WTC11 (cell line): ENCODE results near the gene TEX35. TPM values are rescaled to one million over a fixed set of nuclear protein-coding genes. Genes with fewer than 3 reads are reported as not detected.

Source experiments
- ATAC-seq: fragments of 200-7000 bp; cut with Tn5 transposase; 2 replicates; pipeline ENCODE4 v1.10.0; 2021; ENCODE audit warnings: mild to moderate bottlenecking, moderate library complexity
- CTCF ChIA-PET: fragments of 300-600 bp; sonication (Branson Sonifier 250); formaldehyde crosslinking; loops from one replicate; lab custom pipeline; 2021; ENCODE audit warnings: antibody characterized with exemption; lab: Charles Lee
- POLR2A ChIA-PET: fragments of 350-600 bp; sonication (Branson Sonifier 250); formaldehyde crosslinking; loops from one replicate; lab custom pipeline; 2021; ENCODE audit warnings: antibody characterized with exemption; lab: Charles Lee
- DNase-seq: peaks from one replicate; pipeline ENCODE4 v3.0.0; 2021; ENCODE audit warnings: low spot score
- H3K27ac Mint-ChIP-seq: 2 replicates; pipeline ENCODE4 v1.8.0; 2021; ENCODE audit warnings: mixed read lengths
- H3K27me3 Mint-ChIP-seq: 2 replicates; pipeline ENCODE4 v1.8.0; 2021; ENCODE audit warnings: low read depth, mild to moderate bottlenecking, moderate library complexity, mixed read lengths
- H3K36me3 Mint-ChIP-seq: 2 replicates; pipeline ENCODE4 v1.8.0; 2021; ENCODE audit warnings: mixed read lengths
- H3K4me1 Mint-ChIP-seq: 2 replicates; pipeline ENCODE4 v1.8.0; 2022; ENCODE audit warnings: mixed read lengths
- H3K4me3 Mint-ChIP-seq: 2 replicates; pipeline ENCODE4 v1.8.0; 2021; ENCODE audit warnings: mild to moderate bottlenecking, moderate library complexity, mixed read lengths
- H3K9me3 Mint-ChIP-seq: 2 replicates; pipeline ENCODE4 v1.8.0; 2021; ENCODE audit warnings: mixed read lengths
- AFF4 ChIP-seq: sonication (generic); formaldehyde crosslinking; IDR thresholded peaks from 2 replicates; pipeline ENCODE4 v1.8.1; 2023; ENCODE audit warnings: mild to moderate bottlenecking, missing genetic modification reagents, borderline replicate concordance
- ATF3 ChIP-seq: sonication (generic); formaldehyde crosslinking; conservative IDR thresholded peaks from 2 replicates; pipeline ENCODE4 v1.8.1; 2022; ENCODE audit warnings: mild to moderate bottlenecking, missing genetic modification reagents
- CDX4 ChIP-seq: fragments of 250-450 bp; sonication (Bioruptor Pico); IDR thresholded peaks from 2 replicates; pipeline ENCODE4 v1.9.0; 2021; ENCODE audit warnings: moderate library complexity, mild to moderate bottlenecking, inconsistent platforms, borderline replicate concordance
- CREM ChIP-seq: sonication (generic); formaldehyde crosslinking; IDR thresholded peaks from 2 replicates; pipeline ENCODE4 v1.8.1; 2022; ENCODE audit warnings: mild to moderate bottlenecking, missing genetic modification reagents, moderate library complexity
- E2F5 ChIP-seq: sonication (generic); formaldehyde crosslinking; IDR thresholded peaks from 2 replicates; pipeline ENCODE4 v1.8.1; 2022; ENCODE audit warnings: mild to moderate bottlenecking, moderate library complexity, missing genetic modification reagents
- FOXJ3 ChIP-seq: sonication (generic); formaldehyde crosslinking; IDR thresholded peaks from 2 replicates; pipeline ENCODE4 v1.9.0; 2021; ENCODE audit warnings: missing genetic modification reagents, mild to moderate bottlenecking, borderline replicate concordance
- FOXP1 ChIP-seq: sonication (generic); formaldehyde crosslinking; IDR thresholded peaks from 2 replicates; pipeline ENCODE4 v1.8.0; 2022; ENCODE audit warnings: missing genetic modification reagents, mild to moderate bottlenecking, moderate library complexity, borderline replicate concordance
- GABPB1 ChIP-seq: sonication (generic); formaldehyde crosslinking; IDR thresholded peaks from 2 replicates; pipeline ENCODE4 v1.8.1; 2023; ENCODE audit warnings: mild to moderate bottlenecking, missing genetic modification reagents
- HMGA2 ChIP-seq: fragments of 250-450 bp; sonication (Bioruptor Pico); IDR thresholded peaks from 2 replicates; pipeline ENCODE4 v1.4.0; 2021; ENCODE audit warnings: mild to moderate bottlenecking, moderate library complexity
- NR1H2 ChIP-seq: sonication (generic); formaldehyde crosslinking; IDR thresholded peaks from 2 replicates; pipeline ENCODE4 v1.9.0; 2021; ENCODE audit warnings: mild to moderate bottlenecking, moderate library complexity, missing genetic modification reagents
- PREB ChIP-seq: sonication (generic); formaldehyde crosslinking; IDR thresholded peaks from 2 replicates; pipeline ENCODE4 v1.8.1; 2022; ENCODE audit warnings: mild to moderate bottlenecking, missing genetic modification reagents, moderate library complexity, borderline replicate concordance
- RORB ChIP-seq: fragments of 250-450 bp; sonication (Bioruptor Pico); IDR thresholded peaks from 2 replicates; pipeline ENCODE4 v1.9.0; 2021; ENCODE audit warnings: mild to moderate bottlenecking
- SOX15 ChIP-seq: fragments of 250-450 bp; sonication (Bioruptor Pico); IDR thresholded peaks from 2 replicates; pipeline ENCODE4 v1.9.0; 2021; ENCODE audit warnings: mild to moderate bottlenecking
- STAT6 ChIP-seq: sonication (generic); formaldehyde crosslinking; conservative IDR thresholded peaks from 2 replicates; pipeline ENCODE4 v1.8.1; 2023; ENCODE audit warnings: mild to moderate bottlenecking, low read depth, missing genetic modification reagents, moderate library complexity
- USF2 ChIP-seq: sonication (generic); formaldehyde crosslinking; IDR thresholded peaks from 2 replicates; pipeline ENCODE4 v1.8.1; 2023; ENCODE audit warnings: mild to moderate bottlenecking, missing genetic modification reagents, moderate library complexity
- ZNF121 ChIP-seq: sonication (generic); formaldehyde crosslinking; IDR thresholded peaks from 2 replicates; pipeline ENCODE4 v1.8.0; 2023; ENCODE audit warnings: missing genetic modification reagents
- ZNF263 ChIP-seq: sonication (generic); formaldehyde crosslinking; IDR thresholded peaks from 2 replicates; pipeline ENCODE4 v1.8.1; 2022; ENCODE audit warnings: low read depth, mild to moderate bottlenecking, moderate library complexity, missing genetic modification reagents
- ZNF281 ChIP-seq: sonication (generic); formaldehyde crosslinking; IDR thresholded peaks from 2 replicates; pipeline ENCODE4 v1.8.0; 2023; ENCODE audit warnings: mild to moderate bottlenecking, missing genetic modification reagents
- ZNF416 ChIP-seq: fragments of 250-450 bp; sonication (Bioruptor Pico); IDR thresholded peaks from 2 replicates; pipeline ENCODE4 v1.9.0; 2021; ENCODE audit warnings: mild to moderate bottlenecking, inconsistent platforms
- ZNF512 ChIP-seq: sonication (generic); formaldehyde crosslinking; IDR thresholded peaks from 2 replicates; pipeline ENCODE4 v1.8.1; 2022; ENCODE audit warnings: missing genetic modification reagents, borderline replicate concordance
- ZNF671 ChIP-seq: fragments of 250-450 bp; sonication (Bioruptor Pico); IDR thresholded peaks from 2 replicates; pipeline ENCODE4 v1.8.0; 2021; ENCODE audit warnings: mild to moderate bottlenecking
- total RNA-seq: library from RNA; stranded (reverse); gene quantifications from 3 replicates; pipeline ENCODE4 v1.2.3, GENCODE V29; 2021

The TEX35 gene
- total RNA-seq, 1 experiment from 2014 or later, result not detected

GRCh38 chr1:178506177-178506576 is 6.7 kb upstream of the TEX35 start:
- Mint-ChIP-seq H3K27me3 (no peaks in the 10 kb centered on the region), H3K27ac (no peak overlapping the region), H3K4me3 (no peak overlapping the region), H3K9me3 (no peaks in the 10 kb centered on the region), H3K4me1 (peaks cover 3% of the 10 kb centered on the region), H3K36me3 (no peaks in the 10 kb centered on the region)
- ATAC-seq (no peak), DNase-seq (no peak)
- ChIA-PET CTCF (interaction anchor here (0.6 to 1.7 kb wide), 5 partner anchors 8 to 532 kb away, joined by 3 to 5 read pairs (median 4); no protein-coding TSS in a partner anchor), POLR2A (no interaction called here)
- no peak for TF ChIP-seq FOXJ3 (CRISPR knock-in tag)
- TF ChIP-seq E2F5, result no peak
- no peak for TF ChIP-seq RORB (CRISPR knock-in tag)
- no peak for TF ChIP-seq CDX4 (CRISPR knock-in tag)
- TF ChIP-seq ZNF512 (CRISPR knock-in tag), result no peak
- no peak for TF ChIP-seq ZNF671 (CRISPR knock-in tag)
- TF ChIP-seq ZNF121, result no peak
- no peak for TF ChIP-seq ZNF416
- TF ChIP-seq NR1H2, result no peak
- no peak for TF ChIP-seq STAT6 (CRISPR knock-in tag)
- no peak for TF ChIP-seq ZNF263 (CRISPR knock-in tag)

- ATAC-seq, result no peak
- no peak for DNase-seq
- Mint-ChIP-seq H3K4me1 (peaks cover under 1% of the 10 kb centered on the region; the same call in 1 of the 2 replicates), H3K36me3 (no peaks in the 10 kb centered on the region), H3K27me3 (no peaks in the 10 kb centered on the region), H3K4me3 (no peak overlapping the region), H3K27ac (no peak overlapping the region), H3K9me3 (no peaks in the 10 kb centered on the region)
- ChIA-PET CTCF (interaction anchor here (0.6 to 1.6 kb wide), 2 partner anchors 23 to 196 kb away, joined by 3 to 5 read pairs; no protein-coding TSS in a partner anchor), POLR2A (no interaction called here)
- TF ChIP-seq PREB (CRISPR knock-in tag) (no peak), AFF4 (CRISPR knock-in tag) (no peak), CREM (CRISPR knock-in tag) (no peak), HMGA2 (CRISPR knock-in tag) (no peak), ZNF281 (CRISPR knock-in tag) (no peak), SOX15 (CRISPR knock-in tag) (no peak), FOXP1 (CRISPR knock-in tag) (no peak), USF2 (CRISPR knock-in tag) (no peak), ATF3 (CRISPR knock-in tag) (no peak), GABPB1 (no peak)
These were observed 6.2 kb upstream of the TEX35 start for GRCh38 chr1:178506669-178507068.
